ENCODE results near the gene CSAD. TPM values are rescaled to one million over a fixed set of nuclear protein-coding genes. Genes with fewer than 3 reads are reported as not detected.

The CSAD gene
- total and polyA plus RNA-seq, 2 of the 13 experiments (the other 11 are each of a cell fraction or from before 2014, with no cell fraction given): 7.2 to 23.5 TPM

DNA sequence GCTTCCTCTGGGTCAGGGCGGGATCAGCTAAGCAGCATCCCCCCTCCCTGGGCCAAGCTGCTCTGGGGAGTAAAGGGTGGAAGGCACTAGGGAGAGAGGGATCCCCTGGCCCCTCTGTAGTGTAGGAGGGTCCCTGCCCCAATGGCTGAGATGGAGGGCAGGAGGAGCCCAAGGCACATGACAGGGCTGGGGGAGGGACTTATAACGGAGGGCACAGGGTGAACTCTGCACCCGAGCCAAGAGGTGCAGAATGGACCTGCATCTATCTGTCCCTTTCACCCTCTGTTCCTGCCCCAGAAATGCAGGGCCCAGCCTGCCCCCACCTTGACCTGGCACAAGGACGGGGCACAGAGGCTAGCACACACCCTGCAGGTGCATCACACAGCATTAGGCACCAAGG is 30.1 kb upstream of the CSAD start:
- Histone ChIP-seq H3K79me2 (ENCODE audit: insufficient read depth, low read length) (no peaks in the 10 kb centered on the region), H3K27me3 (ENCODE audit: control insufficient read depth in 1 of 2, insufficient read depth in 2 of 2, low read length in 2 of 2) (peaks cover 2 to 12% of the 10 kb centered on the region in 2 experiments; a peak in 3 of 5 replicates), H3K36me3 (replicated peaks in 1 of 2; ENCODE audit: control insufficient read depth in 1 of 2, insufficient read depth in 2 of 2, low read length in 2 of 2) (no peaks in the 10 kb centered on the region; a peak in 1 of 5 replicates), H3K9me3 (ENCODE audit: low read length) (no peaks in the 10 kb centered on the region), H3K4me3 (replicated peaks in 1 of 3; ENCODE audit: insufficient read depth in 1 of 3, low read depth in 2 of 3, low read length in 3 of 3) (no peak overlapping the region), H3K4me2 (ENCODE audit: low read depth, low read length) (peak overlapping the region; percentile 34), H4K20me1 (ENCODE audit: insufficient read depth, low read length) (no peaks in the 10 kb centered on the region), H3K27ac (ENCODE audit: extremely low read length, insufficient read depth, low read length) (no peak overlapping the region), H3K4me1 (ENCODE audit: insufficient read depth, low read length) (peaks cover 29% of the 10 kb centered on the region), H3K9ac (ENCODE audit: insufficient read depth, low read depth, low read length) (no peak overlapping the region), H2AFZ (ENCODE audit: low read length) (no peak overlapping the region)
- BruUV-seq (replicated peaks): no TSS peak
- ATAC-seq (peak; percentile 29), DNase-seq (ENCODE audit: low spot score) (no peak), FAIRE-seq (no peak)
- intact Hi-C loops (cut with micrococcal nuclease; ENCODE audit: unreplicated experiment) (loop anchor here (5.0 kb wide), 1 partner anchor 41 kb away; a partner anchor contains a TSS), in situ Hi-C loops (cut with HindIII; ENCODE audit: extremely low pct_ligation_motif_present, low pct_unique_long_range_greater_than_20kb) (loop anchor here (5.0 kb wide), 1 partner anchor 76 kb away; no protein-coding TSS in a partner anchor)
- WGBS (ENCODE audit: low lambda C conversion rate): 30% methylated on average over 3 of the region's 4 CpGs
- TF ChIP-seq ZNF652 (CRISPR knock-in tag; IDR thresholded peaks at IDR 0.05; ENCODE audit: borderline replicate concordance, low read depth) (0 out of 2 replicates have a peak, but pooled peaks have one; percentile 17), ARID2 (CRISPR knock-in tag; IDR thresholded peaks at IDR 0.05; ENCODE audit: borderline replicate concordance) (no peak), LCORL (IDR thresholded peaks at IDR 0.05) (no peak), LCORL (CRISPR knock-in tag; IDR thresholded peaks at IDR 0.05) (0 out of 2 replicates have a peak, but pooled peaks have one; percentile 12), HNF4A (CRISPR knock-in tag; IDR thresholded peaks at IDR 0.05) (peak; percentile 61), ZSCAN31 (CRISPR knock-in tag; IDR thresholded peaks at IDR 0.05; ENCODE audit: low read depth) (no peak)
- TF ChIP-seq, protein P1, sequence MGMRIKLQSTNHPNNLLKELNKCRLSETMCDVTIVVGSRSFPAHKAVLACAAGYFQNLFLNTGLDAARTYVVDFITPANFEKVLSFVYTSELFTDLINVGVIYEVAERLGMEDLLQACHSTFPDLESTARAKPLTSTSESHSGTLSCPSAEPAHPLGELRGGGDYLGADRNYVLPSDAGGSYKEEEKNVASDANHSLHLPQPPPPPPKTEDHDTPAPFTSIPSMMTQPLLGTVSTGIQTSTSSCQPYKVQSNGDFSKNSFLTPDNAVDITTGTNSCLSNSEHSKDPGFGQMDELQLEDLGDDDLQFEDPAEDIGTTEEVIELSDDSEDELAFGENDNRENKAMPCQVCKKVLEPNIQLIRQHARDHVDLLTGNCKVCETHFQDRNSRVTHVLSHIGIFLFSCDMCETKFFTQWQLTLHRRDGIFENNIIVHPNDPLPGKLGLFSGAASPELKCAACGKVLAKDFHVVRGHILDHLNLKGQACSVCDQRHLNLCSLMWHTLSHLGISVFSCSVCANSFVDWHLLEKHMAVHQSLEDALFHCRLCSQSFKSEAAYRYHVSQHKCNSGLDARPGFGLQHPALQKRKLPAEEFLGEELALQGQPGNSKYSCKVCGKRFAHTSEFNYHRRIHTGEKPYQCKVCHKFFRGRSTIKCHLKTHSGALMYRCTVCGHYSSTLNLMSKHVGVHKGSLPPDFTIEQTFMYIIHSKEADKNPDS (CRISPR knock-in tag; IDR thresholded peaks at IDR 0.05): no peak
- TF ChIP-seq, protein P2, sequence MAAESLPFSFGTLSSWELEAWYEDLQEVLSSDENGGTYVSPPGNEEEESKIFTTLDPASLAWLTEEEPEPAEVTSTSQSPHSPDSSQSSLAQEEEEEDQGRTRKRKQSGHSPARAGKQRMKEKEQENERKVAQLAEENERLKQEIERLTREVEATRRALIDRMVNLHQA (CRISPR knock-in tag; IDR thresholded peaks at IDR 0.05): no peak
- TF ChIP-seq, protein P3, sequence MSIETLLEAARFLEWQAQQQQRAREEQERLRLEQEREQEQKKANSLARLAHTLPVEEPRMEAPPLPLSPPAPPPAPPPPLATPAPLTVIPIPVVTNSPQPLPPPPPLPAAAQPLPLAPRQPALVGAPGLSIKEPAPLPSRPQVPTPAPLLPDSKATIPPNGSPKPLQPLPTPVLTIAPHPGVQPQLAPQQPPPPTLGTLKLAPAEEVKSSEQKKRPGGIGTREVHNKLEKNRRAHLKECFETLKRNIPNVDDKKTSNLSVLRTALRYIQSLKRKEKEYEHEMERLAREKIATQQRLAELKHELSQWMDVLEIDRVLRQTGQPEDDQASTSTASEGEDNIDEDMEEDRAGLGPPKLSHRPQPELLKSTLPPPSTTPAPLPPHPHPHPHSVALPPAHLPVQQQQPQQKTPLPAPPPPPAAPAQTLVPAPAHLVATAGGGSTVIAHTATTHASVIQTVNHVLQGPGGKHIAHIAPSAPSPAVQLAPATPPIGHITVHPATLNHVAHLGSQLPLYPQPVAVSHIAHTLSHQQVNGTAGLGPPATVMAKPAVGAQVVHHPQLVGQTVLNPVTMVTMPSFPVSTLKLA (IDR thresholded peaks at IDR 0.05): no peak
- TF ChIP-seq, protein P4, sequence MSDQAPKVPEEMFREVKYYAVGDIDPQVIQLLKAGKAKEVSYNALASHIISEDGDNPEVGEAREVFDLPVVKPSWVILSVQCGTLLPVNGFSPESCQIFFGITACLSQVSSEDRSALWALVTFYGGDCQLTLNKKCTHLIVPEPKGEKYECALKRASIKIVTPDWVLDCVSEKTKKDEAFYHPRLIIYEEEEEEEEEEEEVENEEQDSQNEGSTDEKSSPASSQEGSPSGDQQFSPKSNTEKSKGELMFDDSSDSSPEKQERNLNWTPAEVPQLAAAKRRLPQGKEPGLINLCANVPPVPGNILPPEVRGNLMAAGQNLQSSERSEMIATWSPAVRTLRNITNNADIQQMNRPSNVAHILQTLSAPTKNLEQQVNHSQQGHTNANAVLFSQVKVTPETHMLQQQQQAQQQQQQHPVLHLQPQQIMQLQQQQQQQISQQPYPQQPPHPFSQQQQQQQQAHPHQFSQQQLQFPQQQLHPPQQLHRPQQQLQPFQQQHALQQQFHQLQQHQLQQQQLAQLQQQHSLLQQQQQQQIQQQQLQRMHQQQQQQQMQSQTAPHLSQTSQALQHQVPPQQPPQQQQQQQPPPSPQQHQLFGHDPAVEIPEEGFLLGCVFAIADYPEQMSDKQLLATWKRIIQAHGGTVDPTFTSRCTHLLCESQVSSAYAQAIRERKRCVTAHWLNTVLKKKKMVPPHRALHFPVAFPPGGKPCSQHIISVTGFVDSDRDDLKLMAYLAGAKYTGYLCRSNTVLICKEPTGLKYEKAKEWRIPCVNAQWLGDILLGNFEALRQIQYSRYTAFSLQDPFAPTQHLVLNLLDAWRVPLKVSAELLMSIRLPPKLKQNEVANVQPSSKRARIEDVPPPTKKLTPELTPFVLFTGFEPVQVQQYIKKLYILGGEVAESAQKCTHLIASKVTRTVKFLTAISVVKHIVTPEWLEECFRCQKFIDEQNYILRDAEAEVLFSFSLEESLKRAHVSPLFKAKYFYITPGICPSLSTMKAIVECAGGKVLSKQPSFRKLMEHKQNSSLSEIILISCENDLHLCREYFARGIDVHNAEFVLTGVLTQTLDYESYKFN (CRISPR knock-in tag; conservative IDR thresholded peaks at IDR 0.05): 0 out of 2 replicates have a peak, but pooled peaks have one; percentile 20
- TF ChIP-seq, protein P5, sequence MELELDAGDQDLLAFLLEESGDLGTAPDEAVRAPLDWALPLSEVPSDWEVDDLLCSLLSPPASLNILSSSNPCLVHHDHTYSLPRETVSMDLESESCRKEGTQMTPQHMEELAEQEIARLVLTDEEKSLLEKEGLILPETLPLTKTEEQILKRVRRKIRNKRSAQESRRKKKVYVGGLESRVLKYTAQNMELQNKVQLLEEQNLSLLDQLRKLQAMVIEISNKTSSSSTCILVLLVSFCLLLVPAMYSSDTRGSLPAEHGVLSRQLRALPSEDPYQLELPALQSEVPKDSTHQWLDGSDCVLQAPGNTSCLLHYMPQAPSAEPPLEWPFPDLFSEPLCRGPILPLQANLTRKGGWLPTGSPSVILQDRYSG (CRISPR knock-in tag; IDR thresholded peaks at IDR 0.05): no peak
- CTCF ChIA-PET (ENCODE audit: low intra/inter-chr PET ratio, low total read pairs): interaction anchor here (4.4 kb wide), 1 partner anchor 77 kb away, joined by 66 read pairs; no protein-coding TSS in a partner anchor
- POLR2A ChIA-PET: no interaction called here

Data from HepG2 (cell line).